ENCODE results near the gene EPHA8. TPM values are rescaled to one million over a fixed set of nuclear protein-coding genes. Genes with fewer than 3 reads are reported as not detected.

EPHA8 gene
- polyA plus RNA-seq, 1 experiment: not detected

DNA sequence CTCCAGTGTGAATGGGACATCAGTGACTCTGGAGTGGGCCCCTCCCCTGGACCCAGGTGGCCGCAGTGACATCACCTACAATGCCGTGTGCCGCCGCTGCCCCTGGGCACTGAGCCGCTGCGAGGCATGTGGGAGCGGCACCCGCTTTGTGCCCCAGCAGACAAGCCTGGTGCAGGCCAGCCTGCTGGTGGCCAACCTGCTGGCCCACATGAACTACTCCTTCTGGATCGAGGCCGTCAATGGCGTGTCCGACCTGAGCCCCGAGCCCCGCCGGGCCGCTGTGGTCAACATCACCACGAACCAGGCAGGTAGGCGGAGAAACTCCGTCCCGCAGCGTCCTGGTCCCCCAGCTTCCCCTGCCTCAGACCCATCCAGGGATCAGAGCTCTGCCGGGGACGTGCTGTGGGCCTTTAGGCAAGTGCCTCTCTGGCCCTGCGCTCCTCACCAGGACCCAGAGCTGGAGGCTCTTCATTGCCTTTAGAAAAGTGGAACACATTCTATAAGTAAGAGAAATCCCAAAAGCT, 25.7 kb downstream of the EPHA8 start:
- Histone ChIP-seq H3K27me3 (ENCODE audit: control insufficient read depth, insufficient read depth, low read length) (peaks cover 38% of the 10 kb centered on the region), H3K4me3 (ENCODE audit: low read depth, low read length) (no peak overlapping the region), H3K27ac (ENCODE audit: low read depth, low read length) (no peak overlapping the region), H3K9me3 (ENCODE audit: control insufficient read depth, insufficient read depth, low read length) (no peaks in the 10 kb centered on the region; the same call in 1 of the 2 replicates)
- CTCF ChIA-PET: no interaction called here
- no peak for DNase-seq (ENCODE audit: low read depth, low spot score)
- no peak for TF ChIP-seq CTCF (IDR thresholded peaks at IDR 0.05; ENCODE audit: low read depth, low read length)
- POLR2A ChIA-PET: no interaction called here

DNA sequence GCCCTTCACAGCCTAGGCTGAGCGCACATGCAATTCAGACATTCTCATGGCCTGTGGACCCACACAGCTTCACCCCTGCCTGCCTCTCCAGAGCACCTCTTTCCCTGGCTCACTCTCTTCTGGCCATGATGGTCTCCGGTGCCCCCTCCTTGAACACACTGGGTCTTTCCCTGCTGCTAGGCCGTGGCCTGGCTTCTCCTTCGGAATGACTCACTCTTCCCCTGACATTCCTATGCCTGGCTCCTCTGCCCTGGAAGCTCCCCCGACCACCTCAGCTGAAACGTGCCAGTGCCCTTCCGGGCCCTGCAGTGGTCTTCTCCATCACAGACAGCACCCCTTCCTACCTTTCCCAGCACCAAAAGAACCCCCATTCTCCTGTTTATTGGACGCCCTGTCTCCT, 28.3 kb downstream of the EPHA8 start:
- no peak for TF ChIP-seq CTCF (IDR thresholded peaks at IDR 0.05; ENCODE audit: low read depth, low read length)
- Histone ChIP-seq H3K4me3 (ENCODE audit: low read depth, low read length) (no peak overlapping the region), H3K9me3 (ENCODE audit: control insufficient read depth, insufficient read depth, low read length) (no peaks in the 10 kb centered on the region; the same call in 1 of the 2 replicates), H3K27me3 (ENCODE audit: control insufficient read depth, insufficient read depth, low read length) (peaks cover 33% of the 10 kb centered on the region), H3K27ac (ENCODE audit: low read depth, low read length) (no peak overlapping the region)
- POLR2A ChIA-PET: no interaction called here
- CTCF ChIA-PET: no interaction called here
- no peak for DNase-seq (ENCODE audit: low read depth, low spot score)

DNA sequence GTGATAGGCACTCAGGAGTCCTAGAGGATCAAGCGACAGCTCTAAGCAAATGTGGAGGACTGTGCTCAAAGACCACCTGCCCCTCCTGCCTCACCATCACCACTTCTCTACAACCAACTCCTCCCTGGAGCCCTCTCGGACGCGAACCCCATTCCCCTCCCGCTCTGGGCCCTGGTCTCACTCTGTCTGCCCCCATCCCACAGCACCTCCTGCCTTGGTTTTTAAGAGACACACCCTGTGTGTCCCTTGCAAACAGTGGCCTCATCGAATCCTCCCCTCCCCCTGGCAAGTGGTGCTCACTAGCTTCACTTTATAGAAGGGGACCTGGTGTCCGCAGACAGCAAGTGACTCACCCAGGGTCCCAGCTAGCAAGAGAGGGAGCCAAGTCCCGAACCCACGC, 28.8 kb downstream of the EPHA8 start:
- Histone ChIP-seq H3K27me3 (ENCODE audit: control insufficient read depth, insufficient read depth, low read length) (peaks cover 32% of the 10 kb centered on the region), H3K4me3 (ENCODE audit: low read depth, low read length) (no peak overlapping the region), H3K27ac (ENCODE audit: low read depth, low read length) (no peak overlapping the region), H3K9me3 (ENCODE audit: control insufficient read depth, insufficient read depth, low read length) (no peaks in the 10 kb centered on the region; the same call in 1 of the 2 replicates)
- TF ChIP-seq CTCF (IDR thresholded peaks at IDR 0.05; ENCODE audit: low read depth, low read length): no peak
- DNase-seq (ENCODE audit: low read depth, low spot score): no peak
- ChIA-PET POLR2A (no interaction called here), CTCF (no interaction called here)

DNA sequence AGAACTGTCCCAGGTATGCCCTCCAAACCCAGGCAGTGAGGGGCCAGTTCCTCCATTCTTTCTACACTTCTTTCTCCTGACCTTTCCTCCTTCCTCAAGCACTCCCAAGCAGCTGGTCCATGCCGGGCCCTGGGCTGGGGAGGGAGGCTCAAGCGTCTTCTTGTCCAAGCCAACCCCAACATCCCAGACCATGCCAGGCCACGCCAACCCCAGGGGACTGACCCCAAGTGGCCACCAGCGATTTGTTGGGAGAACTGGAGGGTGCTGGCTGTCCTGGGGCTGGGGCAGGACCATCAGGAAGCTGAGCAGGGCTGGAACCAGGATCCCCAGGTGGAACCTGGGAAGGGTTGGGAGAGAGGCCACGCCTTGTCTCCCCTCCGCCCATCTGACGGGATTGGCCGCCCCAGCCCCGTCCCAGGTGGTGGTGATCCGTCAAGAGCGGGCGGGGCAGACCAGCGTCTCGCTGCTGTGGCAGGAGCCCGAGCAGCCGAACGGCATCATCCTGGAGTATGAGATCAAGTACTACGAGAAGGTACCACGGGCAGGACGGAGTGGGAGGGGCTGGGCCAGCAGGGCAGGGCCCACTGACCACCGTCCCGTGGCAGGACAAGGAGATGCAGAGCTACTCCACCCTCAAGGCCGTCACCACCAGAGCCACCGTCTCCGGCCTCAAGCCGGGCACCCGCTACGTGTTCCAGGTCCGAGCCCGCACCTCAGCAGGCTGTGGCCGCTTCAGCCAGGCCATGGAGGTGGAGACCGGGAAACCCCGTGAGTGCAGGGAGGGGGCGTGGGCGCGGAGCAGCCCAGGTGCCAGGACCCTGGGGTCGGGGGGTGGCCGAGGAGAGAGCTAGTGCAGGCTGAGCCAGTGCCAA, 29.9 kb downstream of the EPHA8 start:
- CTCF ChIA-PET: no interaction called here
- no peak for DNase-seq (ENCODE audit: low read depth, low spot score)
- POLR2A ChIA-PET: no interaction called here
- Histone ChIP-seq H3K27ac (ENCODE audit: low read depth, low read length) (no peak overlapping the region), H3K4me3 (ENCODE audit: low read depth, low read length) (no peak overlapping the region), H3K9me3 (ENCODE audit: control insufficient read depth, insufficient read depth, low read length) (no peaks in the 10 kb centered on the region; the same call in 1 of the 2 replicates), H3K27me3 (ENCODE audit: control insufficient read depth, insufficient read depth, low read length) (peaks cover 35% of the 10 kb centered on the region)
- TF ChIP-seq CTCF (IDR thresholded peaks at IDR 0.05; ENCODE audit: low read depth, low read length): no peak

GRCh38 chr1:22594396-22594795, 31.1 kb downstream of the EPHA8 start:
- peaks cover 34% of the 10 kb centered on the region for H3K27me3 ChIP-seq (ENCODE audit: control insufficient read depth, insufficient read depth, low read length)
- no peak for DNase-seq (ENCODE audit: low read depth, low spot score)
- H3K27ac ChIP-seq (ENCODE audit: low read depth, low read length): no peak overlapping the region
- no peak for TF ChIP-seq CTCF (IDR thresholded peaks at IDR 0.05; ENCODE audit: low read depth, low read length)
- POLR2A ChIA-PET: no interaction called here
- H3K9me3 ChIP-seq (ENCODE audit: control insufficient read depth, insufficient read depth, low read length): no peaks in the 10 kb centered on the region; the same call in 1 of the 2 replicates
- H3K4me3 ChIP-seq (ENCODE audit: low read depth, low read length): no peak overlapping the region
- CTCF ChIA-PET: no interaction called here
